Smooth muscle cell (in vitro differentiated cells): ENCODE data around the gene CACNB2. TPM values are rescaled to one million over a fixed set of nuclear protein-coding genes. Genes with fewer than 3 reads are reported as not detected.

Source experiments
- DNase-seq: peaks from one replicate; lab custom pipeline; 2025; ENCODE audit not compliant: unreplicated experiment; lab: John Stamatoyannopoulos, UW
- H2AFZ ChIP-seq: fragments of 200-600 bp; sonication (generic); 2 replicates; pipeline ENCODE4 v1.6.0; 2016; ENCODE audit warnings: antibody characterized with exemption, low read depth, mild to moderate bottlenecking
- H3F3A ChIP-seq: fragments of 200-600 bp; sonication (generic); 2 replicates; pipeline ENCODE4 v1.6.0; 2017; ENCODE audit warnings: antibody characterized with exemption, low read depth
- H3K27ac ChIP-seq: fragments of 200-600 bp; sonication (generic); 2 replicates; pipeline ENCODE4 v1.5.1; 2016; ENCODE audit warnings: low read depth, mild to moderate bottlenecking
- H3K27me3 ChIP-seq: fragments of 200-600 bp; sonication (generic); 2 replicates; pipeline ENCODE4 v1.6.1; 2016; ENCODE audit warnings: low read depth, mild to moderate bottlenecking
- H3K36me3 ChIP-seq: fragments of 200-600 bp; sonication (generic); 2 replicates; pipeline ENCODE4 v1.5.1; 2016; ENCODE audit warnings: low read depth
- H3K4me1 ChIP-seq: fragments of 200-600 bp; sonication (generic); 2 replicates; pipeline ENCODE4 v1.5.1; 2016; ENCODE audit warnings: low read depth
- H3K4me2 ChIP-seq: fragments of 200-600 bp; sonication (generic); 2 replicates; pipeline ENCODE4 v1.6.0; 2016; ENCODE audit warnings: mild to moderate bottlenecking
- H3K4me3 ChIP-seq: fragments of 200-600 bp; sonication (generic); 2 replicates; pipeline ENCODE4 v1.5.1; 2016; ENCODE audit warnings: mild to moderate bottlenecking
- H3K79me2 ChIP-seq: fragments of 200-600 bp; sonication (generic); 2 replicates; pipeline ENCODE4 v1.6.0; 2016; ENCODE audit warnings: low read depth, mild to moderate bottlenecking
- H3K9ac ChIP-seq: fragments of 200-600 bp; sonication (generic); 2 replicates; pipeline ENCODE4 v1.6.0; 2016; ENCODE audit warnings: low read depth
- H3K9me3 ChIP-seq: fragments of 200-600 bp; sonication (generic); replicated peaks from 2 replicates; pipeline ENCODE4 v1.5.1; 2016; ENCODE audit warnings: low read depth
- H4K20me1 ChIP-seq: fragments of 200-600 bp; sonication (generic); 2 replicates; pipeline ENCODE4 v1.6.0; 2016; ENCODE audit warnings: low read depth
- CTCF ChIP-seq: fragments of 200-600 bp; sonication (generic); IDR thresholded peaks from 2 replicates; pipeline ENCODE4 v1.5.1; 2017; ENCODE audit warnings: borderline replicate concordance, mild to moderate bottlenecking, antibody characterized with exemption; ENCODE audit not compliant: insufficient read depth, poor library complexity, severe bottlenecking
- WGBS: methylation state at CpG from one replicate; pipeline ENCODE4 v1.1.7; 2016; ENCODE audit warnings: low lambda C conversion rate; 5-methylcytosine and 5-hydroxymethylcytosine counted together
- polyA plus RNA-seq: library from polyadenylated mRNA; unstranded; fragments of >200 nt; fragmentation: Nextera tagmentation; extraction: Ambion mirVana; gene quantifications from 2 replicates; pipeline ENCODE4 v1.2.1, GENCODE V29; 2016
- total RNA-seq: library from RNA; depleted of rRNA; stranded (reverse); fragments of >200 nt; gene quantifications from 2 replicates; pipeline ENCODE4 v1.2.3, GENCODE V29; 2014

Gene CACNB2
- total and polyA plus RNA-seq, 2 experiments from 2014 or later = 0.04 to 1.1 TPM

GRCh38 chr10:18260310-18260922, 120.2 kb downstream of the CACNB2 start:
- no peaks in the 10 kb centered on the region for H4K20me1 ChIP-seq
- no peak overlapping the region for H3K27ac ChIP-seq
- no peak for TF ChIP-seq CTCF
- WGBS = 77% methylated on average over 18 of the region's 18 CpGs
- H3K4me2 ChIP-seq = no peak overlapping the region
- H3K27me3 ChIP-seq = no peaks in the 10 kb centered on the region
- H3K79me2 ChIP-seq = no peaks in the 10 kb centered on the region
- no peak for DNase-seq
- H3K4me1 ChIP-seq = peaks cover 3% of the 10 kb centered on the region
- no peak overlapping the region for H2AFZ ChIP-seq
- H3F3A ChIP-seq = no peaks in the 10 kb centered on the region
- H3K4me3 ChIP-seq = no peak overlapping the region
- no peaks in the 10 kb centered on the region for H3K9me3 ChIP-seq
- no peak overlapping the region for H3K9ac ChIP-seq
- no peaks in the 10 kb centered on the region for H3K36me3 ChIP-seq

GRCh38 chr10:18261063-18261610, 120.9 kb downstream of the CACNB2 start:
- no peak overlapping the region for H3K4me2 ChIP-seq
- no peaks in the 10 kb centered on the region for H3K9me3 ChIP-seq
- no peaks in the 10 kb centered on the region for H4K20me1 ChIP-seq
- H3K9ac ChIP-seq = no peak overlapping the region
- TF ChIP-seq CTCF = no peak
- H3K79me2 ChIP-seq = no peaks in the 10 kb centered on the region
- no peak overlapping the region for H2AFZ ChIP-seq
- H3K4me3 ChIP-seq = no peak overlapping the region
- no peak overlapping the region for H3K27ac ChIP-seq
- DNase-seq = no peak
- no peaks in the 10 kb centered on the region for H3K27me3 ChIP-seq
- 83% methylated on average over 15 of the region's 15 CpGs for WGBS
- no peaks in the 10 kb centered on the region for H3K36me3 ChIP-seq
- peaks cover 3% of the 10 kb centered on the region for H3K4me1 ChIP-seq
- H3F3A ChIP-seq = no peaks in the 10 kb centered on the region

- Histone ChIP-seq H3K4me1 (peaks cover 3% of the 10 kb centered on the region), H3K4me2 (no peak overlapping the region), H3K4me3 (no peak overlapping the region), H3K9me3 (no peaks in the 10 kb centered on the region), H4K20me1 (no peaks in the 10 kb centered on the region), H3K9ac (no peak overlapping the region), H3K36me3 (no peaks in the 10 kb centered on the region), H3K27me3 (no peaks in the 10 kb centered on the region), H3K79me2 (no peaks in the 10 kb centered on the region), H3K27ac (no peak overlapping the region), H2AFZ (no peak overlapping the region), H3F3A (no peaks in the 10 kb centered on the region)
- DNase-seq = no peak
- TF ChIP-seq CTCF = no peak
- 81% methylated on average over 5 of the region's 5 CpGs for WGBS
Observed at GRCh38 chr10:18261768-18262231, 121.6 kb downstream of the CACNB2 start.
